ENCODE data around the gene COQ5. TPM values are rescaled to one million over a fixed set of nuclear protein-coding genes. Genes with fewer than 3 reads are reported as not detected.
A peak's percentile ranks its signal among the peaks of the same experiment; 100 is the strongest.

The COQ5 gene
- total RNA-seq, 1 experiment from 2014 or later, result 34.1 TPM

GRCh38 chr12:120497524-120498150, 31.3 kb downstream of the COQ5 start:
- no peak for TF ChIP-seq ELF1 (IDR thresholded peaks at IDR 0.05; ENCODE audit: borderline replicate concordance, low read depth)
- no peak for TF ChIP-seq CTCF (IDR thresholded peaks at IDR 0.05 in 2 of 3, conservative IDR thresholded peaks at IDR 0.05 in 1 of 3; ENCODE audit: borderline replicate concordance in 1 of 3, insufficient read depth in 1 of 3, low read depth in 2 of 3, low read length in 2 of 3)
- no peak for TF ChIP-seq ATF3 (IDR thresholded peaks at IDR 0.05)
- TF ChIP-seq REST (IDR thresholded peaks at IDR 0.05; ENCODE audit: low read depth), result no peak
- TF ChIP-seq POLR2A (IDR thresholded peaks at IDR 0.05; ENCODE audit: borderline replicate concordance, extremely low read depth, insufficient read depth, insufficient read length), result no peak
- TF ChIP-seq EZH2phosphoT487 (IDR thresholded peaks at IDR 0.05; ENCODE audit: borderline replicate concordance), result no peak
- TF ChIP-seq ZNF274 (IDR thresholded peaks at IDR 0.05; ENCODE audit: low read depth, low read length), result no peak
- TF ChIP-seq EZH2 (IDR thresholded peaks at IDR 0.05), result no peak
- no peak for TF ChIP-seq CEBPB (IDR thresholded peaks at IDR 0.05; ENCODE audit: low read depth)
- no peak for TF ChIP-seq ZFX (IDR thresholded peaks at IDR 0.05)
- no peak for TF ChIP-seq JUND (IDR thresholded peaks at IDR 0.05)
- TF ChIP-seq SP1 (IDR thresholded peaks at IDR 0.05; ENCODE audit: low read depth), result no peak
- TF ChIP-seq SRF (IDR thresholded peaks at IDR 0.05; ENCODE audit: low read depth), result no peak
- no peak for TF ChIP-seq FOSL1 (IDR thresholded peaks at IDR 0.05; ENCODE audit: low read depth)
- TF ChIP-seq RAD21 (IDR thresholded peaks at IDR 0.05; ENCODE audit: low read depth), result no peak
- Histone ChIP-seq H3K9me3 (ENCODE audit: control insufficient read depth in 1 of 2, insufficient read depth in 1 of 2, low read depth in 1 of 2, low read length in 2 of 2) (no peaks in the 10 kb centered on the region), H3K9me2 (ENCODE audit: insufficient read depth) (no peaks in the 10 kb centered on the region), H3K4me1 (ENCODE audit: control insufficient read depth in 1 of 2, insufficient read depth in 2 of 2, low read length in 2 of 2) (peaks cover 9 to 16% of the 10 kb centered on the region in 2 experiments; a peak in 2 of 4 replicates), H3K4me3 (replicated peaks in 1 of 2; ENCODE audit: low read depth in 1 of 2, low read length in 2 of 2) (peak overlapping the region; percentile 93), H3K79me2 (ENCODE audit: insufficient read depth, low read length) (peaks cover 31% of the 10 kb centered on the region), H4K20me1 (ENCODE audit: insufficient read depth) (peaks cover 3% of the 10 kb centered on the region; the same call in 1 of the 2 replicates), H3K4me2 (ENCODE audit: low read length) (peak overlapping the region; percentile 85), H3K36me3 (ENCODE audit: control insufficient read depth in 1 of 2, insufficient read depth in 2 of 2, low read length in 2 of 2) (peaks cover 10 to 16% of the 10 kb centered on the region in 2 experiments; a peak in 2 of 4 replicates), H3K27ac (ENCODE audit: low read depth, low read length) (no peak overlapping the region), H3K9ac (ENCODE audit: low read length) (peak overlapping the region; percentile 81; the same call in 1 of the 2 replicates), H3K27me3 (ENCODE audit: insufficient read depth, low read length) (no peaks in the 10 kb centered on the region), H2AFZ (ENCODE audit: low read depth, low read length, poor library complexity, severe bottlenecking) (no peak overlapping the region)
- POLR2A ChIA-PET, result interaction anchor here (1.6 to 2.2 kb wide), 4 partner anchors 8 to 206 kb away, joined by 3 to 12 read pairs (median 7); partner anchors contain the start of genes RNU4-2 and SRSF9
- CTCF ChIA-PET, result no interaction called here
- no TSS peak for BruUV-seq (replicated peaks)
- DNase-seq (ENCODE audit: low read depth, low spot score), result no peak
- intact Hi-C loops (cut with micrococcal nuclease), result no loop called here
- RAD21 ChIA-PET (ENCODE audit: low non-redundant PET in 1 of 2, low total read pairs in 2 of 2, uncharacterized antibody in 2 of 2, unreplicated experiment in 2 of 2), result no interaction called here
- ATAC-seq, result no peak
